Spinal cord (tissue), 10 donors: ENCODE measurements around the gene HSD3B1. TPM values are rescaled to one million over a fixed set of nuclear protein-coding genes. Genes with fewer than 3 reads are reported as not detected.

Experiments
- DNase-seq, 6 donors: peaks; one replicate each; pipeline versions ENCODE4 v3.0.0 to v3.0.0-alpha.2; 2013 to 2015; ENCODE audit warnings: low spot score in 6 of 6, low read depth in 4 of 6
- H3K27ac ChIP-seq: one replicate; pipeline ENCODE4 v1.5.1; 2013; ENCODE audit warnings: low read depth, low read length, control low read depth
- H3K27me3 ChIP-seq: one replicate; pipeline ENCODE4 v1.6.1; 2013; ENCODE audit warnings: low read length; ENCODE audit not compliant: control insufficient read depth, insufficient read depth
- H3K36me3 ChIP-seq: one replicate; pipeline ENCODE4 v1.6.1; 2013; ENCODE audit warnings: low read length; ENCODE audit not compliant: control insufficient read depth, insufficient read depth
- H3K4me1 ChIP-seq: one replicate; pipeline ENCODE4 v1.6.1; 2013; ENCODE audit warnings: low read length; ENCODE audit not compliant: control insufficient read depth, insufficient read depth
- H3K4me3 ChIP-seq: one replicate; pipeline ENCODE4 v1.5.1; 2013; ENCODE audit warnings: low read depth, low read length, control low read depth
- H3K9me3 ChIP-seq: one replicate; pipeline ENCODE4 v1.6.1; 2013; ENCODE audit warnings: low read length; ENCODE audit not compliant: control insufficient read depth, insufficient read depth
- WGBS: methylation state at CpG from one replicate; pipeline ENCODE4 v1.1.5; 2013; ENCODE audit warnings: missing lambda C conversion rate; ENCODE audit not compliant: insufficient coverage; 5-methylcytosine and 5-hydroxymethylcytosine counted together
- polyA plus RNA-seq, 2 donors: library from polyadenylated mRNA; unstranded; fragments of 120-200 nt; gene quantifications; one replicate each; pipeline ENCODE4 v1.2.1, GENCODE V29; 2013; ENCODE audit not compliant: insufficient read length in 2 of 2
- total RNA-seq, 2 donors: library from RNA; depleted of rRNA in 1 of 2; stranded (reverse); fragments of 120-200 nt in 1 of 2; fragments of >200 nt in 1 of 2; gene quantifications; one replicate each; pipeline versions ENCODE4 v1.2.3 to v1.2.4, GENCODE V29; 2013 to 2014
- donor health status: healthy.

HSD3B1 gene
- total and polyA plus RNA-seq, 4 donors: 0.61 to 1.3 (median 0.90) TPM; not detected in 1

DNA sequence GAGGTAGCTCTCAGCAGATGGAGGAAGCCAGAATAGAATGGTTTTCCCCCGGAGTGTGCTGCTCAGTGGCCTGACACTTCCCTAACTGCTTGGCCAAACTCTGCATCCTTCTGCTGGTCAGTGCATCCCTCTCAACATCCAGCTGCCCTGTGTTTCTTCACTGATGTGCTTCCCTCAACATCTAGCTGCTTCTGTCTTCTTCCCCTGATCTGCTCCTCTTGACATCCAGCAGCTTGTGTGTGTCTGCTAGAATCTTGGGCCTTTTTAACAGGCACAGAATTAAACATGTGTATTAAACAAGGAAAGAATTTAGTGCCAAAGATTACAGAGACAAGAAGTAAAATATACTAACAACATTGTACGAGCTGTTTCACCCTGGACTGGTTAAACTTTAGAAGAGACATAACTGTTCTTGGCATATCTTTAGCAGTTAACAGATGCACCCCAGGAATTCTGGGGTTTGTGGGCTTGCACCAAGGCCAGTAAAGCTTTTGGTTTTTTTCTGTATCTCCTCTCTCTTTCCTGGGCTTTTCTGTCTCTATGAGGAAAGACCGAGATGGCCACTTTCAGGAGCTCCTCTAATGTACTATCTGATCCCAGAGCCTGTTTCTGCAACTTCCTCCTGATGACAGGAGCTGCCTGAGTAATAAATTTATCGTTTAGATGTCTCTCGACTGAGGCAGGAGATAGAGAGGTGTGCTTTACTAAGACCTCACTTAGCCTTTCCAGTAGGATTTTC lies 34.8 kb upstream of the HSD3B1 start:
- H3K27ac ChIP-seq: no peak overlapping the region
- H3K4me1 ChIP-seq: no peaks in the 10 kb centered on the region
- H3K27me3 ChIP-seq: no peaks in the 10 kb centered on the region
- H3K36me3 ChIP-seq: no peaks in the 10 kb centered on the region
- H3K9me3 ChIP-seq: no peaks in the 10 kb centered on the region
- WGBS: 0% methylated on average over 1 of the region's 5 CpGs
- no peak overlapping the region for H3K4me3 ChIP-seq
- no peak for DNase-seq

DNA sequence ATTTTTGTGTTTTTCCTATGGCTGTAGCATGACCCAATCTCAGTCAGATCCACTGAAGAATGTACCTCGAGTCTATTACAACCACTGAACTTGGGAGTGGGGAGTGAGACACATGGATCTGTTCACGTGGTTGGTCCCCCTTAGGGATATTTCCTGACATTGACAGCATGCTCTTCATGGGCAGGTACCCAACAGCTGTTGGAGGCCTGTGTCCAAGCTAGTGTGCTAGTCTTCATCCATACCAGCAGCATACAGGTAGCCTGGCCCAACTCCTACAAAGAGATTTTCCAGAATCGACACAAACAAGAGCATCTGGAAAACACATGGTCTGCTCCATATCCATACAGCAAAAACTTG lies 34.2 kb upstream of the HSD3B1 start:
- Histone ChIP-seq H3K27ac (no peak overlapping the region), H3K4me3 (no peak overlapping the region), H3K4me1 (no peaks in the 10 kb centered on the region), H3K27me3 (no peaks in the 10 kb centered on the region), H3K9me3 (no peaks in the 10 kb centered on the region), H3K36me3 (no peaks in the 10 kb centered on the region)
- DNase-seq: no peak
- WGBS: no CpG with 5 or more reads among the region's 3 CpGs

DNA sequence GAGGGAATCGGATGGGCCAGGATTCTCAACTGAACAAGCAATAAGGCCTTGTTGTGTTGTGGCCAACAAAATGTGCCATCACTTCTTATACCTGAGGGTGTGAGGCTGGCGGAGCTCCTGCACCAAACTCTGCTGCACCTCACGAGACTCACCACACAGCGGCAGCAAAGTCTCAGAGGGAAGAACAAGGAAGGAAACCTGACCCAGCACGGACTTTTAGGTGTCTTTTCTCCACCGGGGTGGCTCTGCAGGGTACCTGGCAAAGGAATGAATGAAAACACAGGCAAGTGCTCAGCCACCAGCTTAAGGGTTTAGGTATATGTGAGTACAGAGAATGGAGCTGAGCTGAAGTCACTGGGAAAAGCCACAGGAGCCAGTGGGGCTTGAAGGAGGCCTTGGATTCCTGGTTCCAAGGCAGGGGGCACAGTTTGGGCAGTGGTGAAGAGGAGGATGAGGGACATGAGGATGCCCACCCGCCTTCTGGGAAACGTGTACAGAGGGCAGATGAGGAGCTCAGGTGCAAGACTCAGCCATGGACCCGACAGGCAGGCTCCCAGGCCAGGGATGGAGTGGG lies 31.1 kb upstream of the HSD3B1 start:
- H3K27ac ChIP-seq: no peak overlapping the region
- DNase-seq: peak in 4 of 6 donors; percentile 2 to 64 (median 22)
- no peaks in the 10 kb centered on the region for H3K27me3 ChIP-seq
- H3K4me1 ChIP-seq: no peaks in the 10 kb centered on the region
- H3K4me3 ChIP-seq: no peak overlapping the region
- no peaks in the 10 kb centered on the region for H3K36me3 ChIP-seq
- 32% methylated on average over 7 of the region's 9 CpGs for WGBS
- H3K9me3 ChIP-seq: no peaks in the 10 kb centered on the region

DNA sequence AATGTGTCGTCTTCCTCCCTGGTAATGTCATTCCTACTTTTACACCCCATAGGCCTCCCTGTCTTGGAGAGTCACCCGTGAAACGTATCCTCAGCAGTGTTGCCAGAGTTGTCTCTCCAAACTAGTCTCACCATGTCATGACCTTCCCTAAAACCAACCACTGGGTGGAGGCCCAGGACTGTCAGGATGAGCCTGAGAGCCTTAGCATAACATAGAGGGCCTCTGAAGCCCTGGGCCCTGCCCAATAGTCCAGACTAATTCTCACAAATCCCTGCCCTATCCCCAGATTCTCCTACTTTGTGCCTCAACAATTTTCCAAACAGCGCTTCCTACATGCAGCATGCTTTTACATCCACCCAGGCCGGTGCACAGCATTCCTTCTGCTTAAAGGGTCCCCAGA lies 29.3 kb upstream of the HSD3B1 start:
- Histone ChIP-seq H3K4me3 (no peak overlapping the region), H3K27ac (no peak overlapping the region), H3K9me3 (no peaks in the 10 kb centered on the region), H3K36me3 (no peaks in the 10 kb centered on the region), H3K27me3 (no peaks in the 10 kb centered on the region), H3K4me1 (no peaks in the 10 kb centered on the region)
- 91% methylated on average over 5 of the region's 5 CpGs for WGBS
- no peak for DNase-seq

DNA sequence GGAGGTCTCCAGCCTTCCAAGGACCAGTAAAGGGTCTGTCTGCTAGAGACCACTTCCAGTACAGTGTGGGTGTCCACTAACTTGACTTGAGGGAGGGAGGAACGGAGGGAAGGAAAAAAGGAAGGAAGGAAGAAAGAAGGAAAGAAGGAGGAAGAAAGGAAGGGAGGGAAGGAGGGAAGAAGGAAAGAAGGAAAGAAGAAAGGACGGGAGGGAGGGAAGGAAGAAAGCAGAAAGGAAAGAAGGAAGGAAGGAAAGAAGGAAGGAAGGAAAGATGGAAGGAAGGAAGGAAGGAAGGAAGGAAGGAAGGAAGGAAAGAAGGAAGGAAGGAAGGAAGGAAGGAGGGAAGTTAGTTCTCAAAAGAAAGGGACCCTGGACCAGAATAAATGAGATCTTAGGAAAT lies 26.8 kb upstream of the HSD3B1 start:
- WGBS: 82% methylated on average over 2 of the region's 2 CpGs
- no peaks in the 10 kb centered on the region for H3K4me1 ChIP-seq
- no peaks in the 10 kb centered on the region for H3K36me3 ChIP-seq

DNA sequence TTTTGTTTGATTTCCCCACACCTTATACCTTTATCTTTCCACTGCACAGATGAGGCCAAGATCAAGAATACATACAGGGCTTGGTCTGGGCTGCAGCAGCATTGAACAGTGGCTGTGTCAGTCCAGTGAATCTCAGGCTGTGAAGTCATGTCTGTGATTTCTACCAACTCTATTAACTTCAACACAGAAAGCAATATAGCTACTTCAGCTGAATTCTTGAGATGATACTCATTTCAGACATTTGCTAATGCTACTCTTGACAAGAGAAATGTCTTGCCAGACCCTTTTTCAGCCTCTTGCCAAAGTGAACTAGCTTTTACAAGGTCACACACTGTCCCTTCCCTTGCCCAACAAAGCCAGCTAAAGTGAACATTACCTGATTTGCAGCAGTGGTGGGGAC lies 25.1 kb upstream of the HSD3B1 start:
- no peak overlapping the region for H3K4me3 ChIP-seq
- H3K4me1 ChIP-seq: no peaks in the 10 kb centered on the region
- no peaks in the 10 kb centered on the region for H3K27me3 ChIP-seq
- no peaks in the 10 kb centered on the region for H3K9me3 ChIP-seq
- no peak for DNase-seq
- no peak overlapping the region for H3K27ac ChIP-seq
- no peaks in the 10 kb centered on the region for H3K36me3 ChIP-seq

More for the DNA sequence above, 26.8 kb upstream of the HSD3B1 start:
- DNase-seq: no peak
- H3K4me3 ChIP-seq: no peak overlapping the region
- no peaks in the 10 kb centered on the region for H3K9me3 ChIP-seq
- H3K27me3 ChIP-seq: no peaks in the 10 kb centered on the region
- no peak overlapping the region for H3K27ac ChIP-seq

DNA sequence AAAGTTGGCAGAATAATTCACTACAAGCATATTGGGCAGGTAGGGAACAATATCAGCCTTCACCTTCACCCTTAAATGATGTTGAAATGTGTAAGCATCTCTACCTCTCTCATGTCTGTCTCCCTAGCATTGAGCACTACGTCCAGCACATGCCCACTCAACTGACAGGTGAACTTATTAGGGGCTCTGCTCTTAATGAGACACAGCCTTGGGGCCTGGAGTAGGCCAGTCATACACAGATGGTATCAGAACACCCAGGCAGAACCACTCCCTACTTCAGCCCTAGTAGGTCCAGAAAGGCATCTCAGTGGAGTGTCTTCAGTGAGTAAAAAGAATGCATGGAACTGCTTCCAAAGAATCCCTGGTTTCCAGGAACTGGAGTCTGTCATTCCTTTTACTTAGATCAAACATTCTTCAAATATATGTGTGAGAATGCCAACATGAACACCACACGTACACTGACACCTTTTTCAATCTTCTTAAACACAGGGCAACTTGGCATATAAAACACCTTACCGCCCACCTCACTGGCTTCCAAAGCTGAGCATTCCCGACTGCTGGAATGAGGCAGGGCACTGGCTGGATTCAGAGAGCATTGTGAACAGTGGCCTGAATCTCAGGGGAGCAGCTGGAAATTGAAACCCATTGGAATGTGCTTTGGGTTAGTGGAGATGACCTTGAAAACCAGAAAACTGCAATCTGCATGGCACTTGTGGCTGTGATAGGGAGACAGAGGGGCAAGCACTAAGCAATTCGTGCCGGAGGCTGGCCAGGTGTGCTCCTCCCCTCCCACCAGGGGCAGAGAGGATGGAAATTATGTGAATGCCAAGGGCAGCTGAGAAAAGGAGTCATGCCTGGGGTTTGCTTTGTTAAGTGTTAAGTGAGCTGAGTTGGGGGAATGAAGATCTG lies 24.2 kb upstream of the HSD3B1 start:
- no peak overlapping the region for H3K4me3 ChIP-seq
- no peak overlapping the region for H3K27ac ChIP-seq
- no peaks in the 10 kb centered on the region for H3K9me3 ChIP-seq
- no peaks in the 10 kb centered on the region for H3K36me3 ChIP-seq
- DNase-seq: no peak
- WGBS: 82% methylated on average over 6 of the region's 6 CpGs
- no peaks in the 10 kb centered on the region for H3K4me1 ChIP-seq
- H3K27me3 ChIP-seq: no peaks in the 10 kb centered on the region

DNA sequence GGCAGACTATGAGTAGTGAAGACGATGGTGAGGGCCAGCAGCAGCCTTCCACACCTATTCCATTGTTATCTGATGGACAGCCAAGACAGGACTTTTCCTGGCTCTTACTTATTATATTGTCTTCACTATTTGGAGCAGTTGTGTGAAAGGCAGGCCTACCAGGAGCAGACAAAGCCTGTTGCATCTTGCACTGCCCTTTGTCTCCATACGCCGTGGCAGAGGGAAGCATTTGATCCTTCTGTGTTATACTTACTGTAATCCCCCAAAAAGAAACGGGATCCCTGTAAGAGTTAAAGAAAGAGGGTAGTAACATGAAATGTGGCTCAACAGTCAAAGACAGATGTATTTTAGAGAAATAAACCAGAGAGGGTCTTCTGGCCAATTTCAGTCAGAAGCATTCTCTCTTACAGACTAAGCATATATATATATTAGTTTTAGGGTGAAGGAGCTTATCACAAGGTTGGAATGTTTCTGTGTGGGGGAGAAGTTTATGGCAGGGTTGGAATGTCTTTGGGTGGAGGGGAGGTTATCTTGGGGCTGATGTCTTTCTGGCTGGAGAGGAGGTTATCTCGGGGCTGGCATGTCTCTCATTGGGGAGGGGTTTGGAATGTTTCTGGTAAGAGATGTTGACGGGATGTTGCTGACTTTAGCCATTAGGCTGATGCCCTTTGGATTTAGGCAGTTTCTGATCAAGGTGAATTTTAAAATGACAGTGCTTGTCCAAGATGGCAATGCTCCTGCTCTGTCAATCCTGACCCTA lies 23.4 kb upstream of the HSD3B1 start:
- Histone ChIP-seq H3K27me3 (no peaks in the 10 kb centered on the region), H3K4me3 (no peak overlapping the region), H3K36me3 (no peaks in the 10 kb centered on the region), H3K9me3 (no peaks in the 10 kb centered on the region), H3K27ac (no peak overlapping the region), H3K4me1 (no peaks in the 10 kb centered on the region)
- DNase-seq: no peak
- 81% methylated on average over 2 of the region's 6 CpGs for whole genome bisulfite sequencing

DNA sequence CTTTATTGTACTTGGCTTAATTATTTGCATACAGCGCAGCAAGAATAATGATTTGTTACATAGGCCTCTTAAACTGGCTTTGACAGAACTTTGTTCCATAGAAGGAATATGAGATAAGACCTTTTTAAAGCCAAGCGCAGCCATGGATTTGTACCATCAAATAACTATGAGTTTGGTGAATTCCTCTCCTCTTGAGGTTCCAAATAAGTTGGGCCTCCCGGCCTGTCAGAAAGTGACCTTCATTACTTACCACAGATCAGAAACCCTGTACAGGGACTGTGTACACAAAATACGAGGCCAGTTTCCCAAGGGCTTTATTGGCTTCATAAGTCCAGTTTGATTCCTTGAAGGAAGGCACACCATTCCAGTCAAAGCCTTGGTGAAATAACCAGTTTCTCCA lies 21.8 kb upstream of the HSD3B1 start:
- Histone ChIP-seq H3K9me3 (no peaks in the 10 kb centered on the region), H3K36me3 (no peaks in the 10 kb centered on the region), H3K27me3 (no peaks in the 10 kb centered on the region), H3K4me1 (no peaks in the 10 kb centered on the region), H3K4me3 (no peak overlapping the region), H3K27ac (no peak overlapping the region)
- no peak for DNase-seq
- WGBS: 94% methylated on average over 3 of the region's 4 CpGs
